ENCODE measurements around the gene CAST. TPM values are rescaled to one million over a fixed set of nuclear protein-coding genes. Genes with fewer than 3 reads are reported as not detected.

CAST gene
- total RNA-seq, 4 donors from 2014 or later = 415 to 523 (median 468) TPM

DNA sequence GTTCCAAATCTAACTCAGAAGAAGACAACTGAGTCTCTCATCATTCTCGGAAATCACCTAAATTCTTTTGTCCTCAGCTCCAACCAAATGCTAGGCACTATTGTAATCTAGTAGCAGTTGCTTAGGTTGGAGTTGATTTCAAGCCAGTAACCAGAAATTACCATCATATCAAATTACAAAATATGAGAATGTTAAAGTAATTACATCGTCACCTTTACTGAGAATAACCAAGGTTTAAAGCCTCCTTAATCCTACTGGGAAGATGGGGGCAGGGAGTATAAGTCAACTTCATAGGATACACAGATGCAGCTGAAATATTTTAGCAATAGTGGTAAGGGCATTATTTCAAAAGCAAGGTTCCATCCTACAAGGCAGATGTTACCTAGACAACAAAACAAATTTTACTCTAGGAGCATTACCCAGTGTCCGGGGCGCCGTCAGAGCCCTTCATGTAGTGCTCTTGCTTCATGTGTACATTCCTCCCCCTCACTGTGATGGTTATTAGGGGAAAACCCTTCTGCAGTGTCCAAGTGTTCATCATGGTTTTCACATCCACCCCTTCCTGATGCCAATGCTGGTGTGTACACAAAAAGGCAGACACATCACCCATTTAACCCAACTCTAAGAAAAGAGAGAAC is 126.1 kb downstream of the CAST start:
- DNase-seq (ENCODE audit: low spot score in 2 of 2) = no peak
- WGBS, 2 donors = 63 to 64% methylated on average over 5 of the region's 5 CpGs
- H3K4me3 ChIP-seq (ENCODE audit: low read depth, poor library complexity, severe bottlenecking) = no peak overlapping the region
- no peak for TF ChIP-seq POLR2A (IDR thresholded peaks at IDR 0.05)
- TF ChIP-seq, protein P1, sequence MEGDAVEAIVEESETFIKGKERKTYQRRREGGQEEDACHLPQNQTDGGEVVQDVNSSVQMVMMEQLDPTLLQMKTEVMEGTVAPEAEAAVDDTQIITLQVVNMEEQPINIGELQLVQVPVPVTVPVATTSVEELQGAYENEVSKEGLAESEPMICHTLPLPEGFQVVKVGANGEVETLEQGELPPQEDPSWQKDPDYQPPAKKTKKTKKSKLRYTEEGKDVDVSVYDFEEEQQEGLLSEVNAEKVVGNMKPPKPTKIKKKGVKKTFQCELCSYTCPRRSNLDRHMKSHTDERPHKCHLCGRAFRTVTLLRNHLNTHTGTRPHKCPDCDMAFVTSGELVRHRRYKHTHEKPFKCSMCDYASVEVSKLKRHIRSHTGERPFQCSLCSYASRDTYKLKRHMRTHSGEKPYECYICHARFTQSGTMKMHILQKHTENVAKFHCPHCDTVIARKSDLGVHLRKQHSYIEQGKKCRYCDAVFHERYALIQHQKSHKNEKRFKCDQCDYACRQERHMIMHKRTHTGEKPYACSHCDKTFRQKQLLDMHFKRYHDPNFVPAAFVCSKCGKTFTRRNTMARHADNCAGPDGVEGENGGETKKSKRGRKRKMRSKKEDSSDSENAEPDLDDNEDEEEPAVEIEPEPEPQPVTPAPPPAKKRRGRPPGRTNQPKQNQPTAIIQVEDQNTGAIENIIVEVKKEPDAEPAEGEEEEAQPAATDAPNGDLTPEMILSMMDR (IDR thresholded peaks at IDR 0.05) = no peak
- intact Hi-C loops (cut with DNase I; ENCODE audit: low total_unique reads) = no loop called here

DNA sequence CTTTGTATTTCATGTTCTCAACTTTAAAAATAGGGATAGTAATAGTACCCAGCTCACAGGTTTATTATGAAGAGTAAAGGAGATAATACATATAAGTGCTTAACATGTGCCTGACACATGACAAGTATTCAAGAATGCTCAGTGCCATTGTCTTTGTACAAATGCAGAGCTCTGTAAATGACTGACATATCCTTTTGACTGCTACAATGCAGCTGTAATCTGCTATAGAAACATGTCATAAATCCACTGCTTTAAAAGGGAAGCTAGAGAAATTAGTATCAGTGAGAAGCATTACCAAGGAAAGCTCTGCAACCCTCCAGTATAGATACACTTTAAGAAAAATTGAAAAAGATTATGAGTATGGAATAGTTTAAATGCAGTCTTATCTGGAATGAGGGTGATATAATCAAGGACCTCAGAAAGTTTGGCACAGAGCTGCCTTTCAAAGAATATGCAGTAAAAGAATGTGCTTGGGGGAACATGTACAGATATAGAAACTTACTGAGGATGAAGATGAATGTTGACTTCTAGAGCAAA is 127.7 kb downstream of the CAST start:
- intact Hi-C loops (cut with DNase I; ENCODE audit: low total_unique reads) = no loop called here
- H3K4me3 ChIP-seq (ENCODE audit: low read depth, poor library complexity, severe bottlenecking) = no peak overlapping the region
- TF ChIP-seq, protein P1 (IDR thresholded peaks at IDR 0.05) = no peak
- no peak for TF ChIP-seq POLR2A (IDR thresholded peaks at IDR 0.05)
- no peak for DNase-seq (ENCODE audit: low spot score in 2 of 2)

DNA sequence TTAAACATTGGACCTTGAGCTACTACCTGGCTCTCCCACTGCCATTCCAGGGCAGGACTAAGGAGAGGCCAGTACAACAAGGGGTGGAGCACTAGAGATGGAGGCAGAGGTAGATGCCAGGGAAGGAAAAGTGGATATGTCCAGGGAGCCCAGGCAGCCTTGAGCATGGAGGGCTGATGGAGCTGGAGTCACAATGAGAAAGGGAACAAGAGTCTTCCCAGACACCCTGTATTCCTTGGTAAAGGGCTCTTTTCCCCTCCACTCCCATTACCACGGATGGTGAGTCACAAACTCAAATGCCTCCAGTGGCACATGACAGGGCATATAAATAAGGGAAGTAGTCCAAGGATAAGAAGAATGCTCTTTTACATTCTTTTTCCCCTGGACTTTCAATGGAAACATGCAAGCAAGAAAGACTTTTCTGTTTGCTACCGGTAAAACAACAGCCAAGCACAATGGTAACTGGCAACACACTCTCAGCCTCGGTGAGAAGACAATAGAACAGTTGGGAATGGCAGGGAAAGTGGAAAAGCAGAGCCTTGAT is 128.9 kb downstream of the CAST start:
- no peak overlapping the region for H3K4me3 ChIP-seq (ENCODE audit: low read depth, poor library complexity, severe bottlenecking)
- TF ChIP-seq, protein P1 (IDR thresholded peaks at IDR 0.05) = no peak
- no peak for TF ChIP-seq POLR2A (IDR thresholded peaks at IDR 0.05)
- intact Hi-C loops (cut with DNase I; ENCODE audit: low total_unique reads) = no loop called here
- WGBS, 2 donors = 33 to 44% methylated on average over 3 of the region's 3 CpGs
- DNase-seq (ENCODE audit: low spot score in 2 of 2) = no peak

DNA sequence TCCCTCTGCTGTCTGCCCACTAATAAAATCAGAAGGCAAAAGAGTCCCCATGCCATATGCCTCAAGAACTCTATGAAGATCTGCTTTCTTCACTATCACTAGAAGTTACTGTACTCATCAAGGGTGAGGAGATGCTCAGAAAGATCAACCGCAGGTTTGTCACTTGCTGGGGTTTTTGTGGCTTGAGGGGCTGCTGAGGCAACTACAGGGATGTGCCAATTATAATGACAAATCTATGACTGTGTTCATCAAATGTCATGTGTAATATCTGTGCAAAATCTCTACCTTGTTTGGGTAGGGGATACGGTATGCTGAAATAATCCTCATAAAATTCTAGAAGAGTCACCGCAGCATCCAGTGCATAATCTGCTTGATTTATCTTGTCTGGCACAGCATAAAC is 132.6 kb downstream of the CAST start:
- H3K4me3 ChIP-seq (ENCODE audit: low read depth, poor library complexity, severe bottlenecking) = no peak overlapping the region
- WGBS, 2 donors = 75 to 87% methylated on average over 3 of the region's 3 CpGs
- TF ChIP-seq, protein P1 (IDR thresholded peaks at IDR 0.05) = no peak
- no peak for TF ChIP-seq POLR2A (IDR thresholded peaks at IDR 0.05)
- intact Hi-C loops (cut with DNase I; ENCODE audit: low total_unique reads) = no loop called here
- DNase-seq (ENCODE audit: low spot score in 2 of 2) = no peak

DNA sequence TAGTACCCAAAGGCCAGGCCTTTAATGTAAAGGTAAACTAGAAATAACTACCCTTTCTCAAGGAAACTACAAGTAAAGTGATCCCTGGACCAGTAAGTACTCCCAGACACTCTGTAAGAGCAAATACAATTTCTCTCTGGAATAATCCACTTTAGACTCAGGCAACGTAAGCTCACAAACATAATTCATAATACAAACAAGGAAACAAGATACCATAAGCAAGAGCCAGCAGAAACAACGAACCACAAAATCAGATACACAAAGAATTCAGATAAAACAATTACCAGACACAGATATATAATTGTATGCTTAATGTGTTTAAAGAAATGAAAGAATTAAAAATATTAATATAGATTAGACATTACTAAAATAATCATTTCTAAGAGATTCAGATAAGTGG is 133.4 kb downstream of the CAST start:
- TF ChIP-seq POLR2A (IDR thresholded peaks at IDR 0.05) = no peak
- TF ChIP-seq, protein P1 (IDR thresholded peaks at IDR 0.05) = no peak
- intact Hi-C loops (cut with DNase I; ENCODE audit: low total_unique reads) = no loop called here
- 94 to 97% methylated on average over 2 of the region's 2 CpGs for WGBS, 2 donors

More for the DNA sequence above, 133.4 kb downstream of the CAST start:
- H3K4me3 ChIP-seq (ENCODE audit: low read depth, poor library complexity, severe bottlenecking) = no peak overlapping the region
- no peak for DNase-seq (ENCODE audit: low spot score in 2 of 2)

Data from lower leg skin (tissue), 4 donors.